HG02759 (cell line): ENCODE data around the gene SLA2.
"Not testable (repeated sequence)": the region's sequence is repeated elsewhere in the genome, so short reads cannot be mapped to it uniquely, and the experiment has no call there.

ENCODE experiments used
- ATAC-seq: cut with Tn5 transposase; IDR thresholded peaks from one replicate; pipeline ENCODE4 v1.9.1; 2021; ENCODE audit warnings: mild to moderate bottlenecking, moderate library complexity; ENCODE audit not compliant: unreplicated experiment

Gene SLA2

GRCh38 chr20:36645998-36646397, at the start of gene SLA2:
Gene SLA2, minus strand, starts transcription at chr20:36646196. Its CDS starts 4,861 bp downstream, at chr20:36641335.
- ATAC-seq: no peak

- ATAC-seq: not testable (repeated sequence)
Observed at GRCh38 chr20:36695467-36695866, 49.5 kb upstream of the SLA2 start.

- ATAC-seq: no peak
Observed at GRCh38 chr20:36688630-36689029, 42.6 kb upstream of the SLA2 start.

GRCh38 chr20:36687850-36688249, 41.9 kb upstream of the SLA2 start:
- ATAC-seq: no peak

- ATAC-seq: no peak
Observed at GRCh38 chr20:36686944-36687343, 40.9 kb upstream of the SLA2 start.

- ATAC-seq: no peak
Observed at GRCh38 chr20:36686504-36686903, 40.5 kb upstream of the SLA2 start.

- ATAC-seq: no peak
Observed at GRCh38 chr20:36684747-36685146, 38.8 kb upstream of the SLA2 start.

GRCh38 chr20:36682311-36682710, 36.3 kb upstream of the SLA2 start:
- ATAC-seq: no peak

GRCh38 chr20:36677422-36677771, 31.4 kb upstream of the SLA2 start:
- ATAC-seq: no peak

GRCh38 chr20:36676701-36677421, 30.9 kb upstream of the SLA2 start:
- ATAC-seq: no peak

GRCh38 chr20:36675545-36675944, 29.5 kb upstream of the SLA2 start:
- ATAC-seq: not testable (repeated sequence)

GRCh38 chr20:36672991-36673390, 27.0 kb upstream of the SLA2 start:
- ATAC-seq: no peak

GRCh38 chr20:36670665-36671357, 24.8 kb upstream of the SLA2 start:
- no peak for ATAC-seq

- no peak for ATAC-seq
Observed at GRCh38 chr20:36666181-36666740, 20.3 kb upstream of the SLA2 start.

- ATAC-seq: no peak
Observed at GRCh38 chr20:36663031-36663430, 17.0 kb upstream of the SLA2 start.

GRCh38 chr20:36658300-36658699, 12.3 kb upstream of the SLA2 start:
- ATAC-seq: no peak

GRCh38 chr20:36656733-36657132, 10.7 kb upstream of the SLA2 start:
- ATAC-seq: no peak

GRCh38 chr20:36655004-36655403, 9.0 kb upstream of the SLA2 start:
- ATAC-seq: no peak

- no peak for ATAC-seq
Observed at GRCh38 chr20:36654506-36654905, 8.5 kb upstream of the SLA2 start.

- ATAC-seq: no peak
Observed at GRCh38 chr20:36653456-36653855, 7.5 kb upstream of the SLA2 start.

GRCh38 chr20:36647196-36648121, 1.5 kb upstream of the SLA2 start:
- no peak for ATAC-seq
